Trophoblast cell (in vitro differentiated cells and primary cell): ENCODE measurements around the gene SEZ6L2.

Source experiments
- DNase-seq, 2 donors: peaks; one replicate each; pipeline ENCODE4 v3.0.0-alpha.2; 2016
- H2AFZ ChIP-seq: 2 replicates; pipeline ENCODE4 v1.6.1; 2013; ENCODE audit warnings: low read length, moderate library complexity, mild to moderate bottlenecking; ENCODE audit not compliant: insufficient read depth, poor library complexity
- H2AK5ac ChIP-seq: 2 replicates; pipeline ENCODE4 v1.6.1; 2013; ENCODE audit warnings: mild to moderate bottlenecking, low read length
- H2BK120ac ChIP-seq: 2 replicates; pipeline ENCODE4 v1.6.1; 2013; ENCODE audit warnings: low read length, mild to moderate bottlenecking, moderate library complexity; ENCODE audit not compliant: insufficient read depth, poor library complexity
- H2BK12ac ChIP-seq: 2 replicates; pipeline ENCODE4 v1.6.1; 2013; ENCODE audit warnings: mild to moderate bottlenecking, low read length, moderate library complexity
- H2BK5ac ChIP-seq: 2 replicates; pipeline ENCODE4 v1.6.1; 2013; ENCODE audit warnings: low read length, low read depth, moderate library complexity, mild to moderate bottlenecking; ENCODE audit not compliant: poor library complexity
- H3K14ac ChIP-seq: 2 replicates; pipeline ENCODE4 v1.6.1; 2013; ENCODE audit warnings: mild to moderate bottlenecking, low read length
- H3K18ac ChIP-seq: 2 replicates; pipeline ENCODE4 v1.6.1; 2013; ENCODE audit warnings: mild to moderate bottlenecking, low read length
- H3K23ac ChIP-seq: 2 replicates; pipeline ENCODE4 v1.6.1; 2013; ENCODE audit warnings: low read length
- H3K27ac ChIP-seq: 2 replicates; pipeline ENCODE4 v1.5.1; 2013; ENCODE audit warnings: low read depth, mild to moderate bottlenecking, inconsistent platforms, low read length, moderate library complexity
- H3K27me3 ChIP-seq: 2 replicates; pipeline ENCODE4 v1.6.1; 2013; ENCODE audit warnings: inconsistent platforms, mild to moderate bottlenecking, low read length, moderate library complexity; ENCODE audit not compliant: insufficient read depth
- H3K36me3 ChIP-seq, 2 experiments: 1 replicate in 1 of 2; 2 replicates in 1 of 2; pipeline ENCODE4 v1.6.1; 2013; ENCODE audit warnings: low read length in 2 of 2, mild to moderate bottlenecking in 2 of 2, moderate library complexity in 1 of 2; ENCODE audit not compliant: insufficient read depth in 2 of 2, control insufficient read depth in 1 of 2
- H3K4ac ChIP-seq: 2 replicates; pipeline ENCODE4 v1.6.1; 2013; ENCODE audit warnings: low read depth, mild to moderate bottlenecking, low read length, moderate library complexity
- H3K4me1 ChIP-seq, 2 experiments: 1 replicate in 1 of 2; 2 replicates in 1 of 2; pipeline ENCODE4 v1.6.1; 2013; ENCODE audit warnings: low read length in 2 of 2, mild to moderate bottlenecking in 2 of 2, moderate library complexity in 1 of 2; ENCODE audit not compliant: insufficient read depth in 2 of 2, control insufficient read depth in 1 of 2
- H3K4me2 ChIP-seq: 2 replicates; pipeline ENCODE4 v1.6.1; 2013; ENCODE audit warnings: inconsistent platforms, mild to moderate bottlenecking, low read length, moderate library complexity
- H3K4me3 ChIP-seq: 2 replicates; pipeline ENCODE4 v1.5.1; 2013; ENCODE audit warnings: mild to moderate bottlenecking, low read depth, low read length, inconsistent platforms
- H3K79me1 ChIP-seq: one replicate; pipeline ENCODE4 v1.6.1; 2013; ENCODE audit warnings: low read length
- H3K79me2 ChIP-seq: 2 replicates; pipeline ENCODE4 v1.6.1; 2013; ENCODE audit warnings: low read length, mild to moderate bottlenecking; ENCODE audit not compliant: control insufficient read depth, insufficient read depth, poor library complexity
- H3K9ac ChIP-seq: 2 replicates; pipeline ENCODE4 v1.6.1; 2013; ENCODE audit warnings: mild to moderate bottlenecking, low read length
- H3K9me3 ChIP-seq: 2 replicates; pipeline ENCODE4 v1.6.1; 2013; ENCODE audit warnings: low read depth, mild to moderate bottlenecking, control low read depth, inconsistent platforms, low read length; ENCODE audit not compliant: insufficient read depth
- H4K12ac ChIP-seq: 2 replicates; pipeline ENCODE4 v1.6.1; 2013; ENCODE audit warnings: low read depth, mild to moderate bottlenecking, low read length, moderate library complexity
- H4K8ac ChIP-seq: 2 replicates; pipeline ENCODE4 v1.6.1; 2013; ENCODE audit warnings: low read depth, mild to moderate bottlenecking, low read length, moderate library complexity
- H4K91ac ChIP-seq: one replicate; pipeline ENCODE4 v1.6.1; 2013; ENCODE audit warnings: low read depth, mild to moderate bottlenecking, low read length, moderate library complexity
- WGBS: extraction: QIAGEN DNeasy Blood & Tissue Kit; methylation state at CpG from one replicate; pipeline ENCODE4 v1.1.7; 2013; ENCODE audit warnings: missing lambda C conversion rate; ENCODE audit not compliant: insufficient read length, insufficient coverage; ENCODE audit errors: extremely low coverage; 5-methylcytosine and 5-hydroxymethylcytosine counted together

The SEZ6L2 gene

DNA sequence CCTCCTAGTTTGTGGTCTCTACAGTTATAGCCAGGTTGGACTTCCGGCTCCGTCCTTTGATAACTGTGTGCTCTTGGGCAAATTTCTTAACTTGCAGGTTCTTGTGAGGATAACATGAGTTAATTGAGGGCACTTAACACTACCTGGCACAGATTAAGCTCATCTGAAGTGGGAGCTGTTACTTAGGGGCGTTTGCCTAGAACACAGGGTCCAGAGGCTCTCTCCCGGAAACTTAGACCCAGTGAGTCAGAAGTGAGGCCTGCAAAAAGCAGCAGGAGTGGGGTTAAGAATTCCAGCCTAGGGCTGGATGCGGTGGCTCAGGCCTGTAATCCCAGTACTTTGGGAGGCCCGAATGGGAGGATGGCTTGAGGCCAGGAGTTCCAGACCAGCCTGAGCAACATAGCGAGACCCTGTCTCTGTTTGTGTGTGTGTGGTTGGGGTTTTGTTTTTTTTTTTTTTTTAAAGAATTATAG lies 77.7 kb downstream of the SEZ6L2 start:
- Histone ChIP-seq H3K79me2 (peaks cover 5% of the 10 kb centered on the region), H2AK5ac (no peak overlapping the region), H3K14ac (no peak overlapping the region), H3K36me3 (peaks cover 11 to 13% of the 10 kb centered on the region in 2 experiments), H3K4me3 (no peak overlapping the region), H3K23ac (no peak overlapping the region), H3K79me1 (peaks cover 10% of the 10 kb centered on the region), H3K27me3 (no peaks in the 10 kb centered on the region), H4K12ac (no peak overlapping the region), H2AFZ (no peak overlapping the region), H3K9ac (no peak overlapping the region), H3K9me3 (no peaks in the 10 kb centered on the region), H3K27ac (peak overlapping the region; percentile 52), H4K8ac (no peak overlapping the region), H4K91ac (peak overlapping the region; percentile 37), H3K4me2 (no peak overlapping the region), H2BK120ac (no peak overlapping the region), H2BK5ac (no peak overlapping the region), H2BK12ac (no peak overlapping the region), H3K4me1 (peaks cover 7 to 11% of the 10 kb centered on the region in 2 experiments), H3K18ac (no peak overlapping the region), H3K4ac (no peak overlapping the region)
- DNase-seq = peak; percentile 76 to 78
- no CpG with 5 or more reads among the region's 7 CpGs for WGBS
